Fibroblast of skin of right quadriceps (primary cell): ENCODE data around the gene GALNT2.

Experiments
- DNase-seq: peaks from one replicate; pipeline ENCODE4 v3.0.0-alpha.2; 2013

GALNT2 gene

GRCh38 chr1:230267338-230268065 lies 200.5 kb downstream of the GALNT2 start:
- DNase-seq = no peak

DNA sequence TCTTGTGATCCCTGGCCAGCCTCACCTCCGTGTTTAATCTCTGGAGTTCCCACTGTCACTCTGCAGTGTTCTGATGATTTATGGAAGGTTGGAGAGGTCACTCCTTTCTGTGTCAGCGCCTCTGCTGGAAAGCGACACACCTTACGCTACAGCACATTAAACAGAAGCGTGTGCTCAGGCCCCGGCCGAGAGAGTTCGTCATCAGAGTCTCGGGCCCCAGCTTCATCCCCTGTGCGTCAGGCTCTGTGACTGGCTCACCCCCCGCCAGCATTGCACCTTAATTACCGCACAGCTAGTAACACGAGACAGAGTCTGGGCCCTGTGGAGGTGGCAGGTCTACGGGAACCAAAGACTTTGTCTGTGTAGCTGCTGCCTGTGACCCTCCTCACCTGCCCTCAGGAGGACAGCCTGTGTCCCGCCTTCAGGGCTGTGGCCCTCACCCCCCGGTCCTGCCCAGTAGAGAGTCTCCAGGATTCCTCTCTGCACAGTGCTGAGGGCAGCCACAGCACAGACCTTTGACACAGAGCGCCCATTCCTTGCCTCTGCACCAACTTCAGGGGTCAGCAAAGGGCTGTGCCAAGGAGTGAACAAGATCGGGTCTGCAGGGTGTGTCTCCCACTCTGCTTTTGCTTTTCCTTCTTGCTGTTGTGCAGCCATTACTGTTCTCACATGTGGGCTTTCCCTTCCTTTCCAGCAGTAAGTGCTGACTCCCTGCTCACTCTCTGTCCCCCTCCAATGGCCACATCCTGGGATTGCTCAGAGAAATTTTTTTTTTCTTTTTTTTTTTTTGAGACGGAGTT lies 201.5 kb downstream of the GALNT2 start:
- peak; percentile 68 for DNase-seq

- DNase-seq = no peak
Observed at GRCh38 chr1:230270185-230270558, 203.1 kb downstream of the GALNT2 start.

DNA sequence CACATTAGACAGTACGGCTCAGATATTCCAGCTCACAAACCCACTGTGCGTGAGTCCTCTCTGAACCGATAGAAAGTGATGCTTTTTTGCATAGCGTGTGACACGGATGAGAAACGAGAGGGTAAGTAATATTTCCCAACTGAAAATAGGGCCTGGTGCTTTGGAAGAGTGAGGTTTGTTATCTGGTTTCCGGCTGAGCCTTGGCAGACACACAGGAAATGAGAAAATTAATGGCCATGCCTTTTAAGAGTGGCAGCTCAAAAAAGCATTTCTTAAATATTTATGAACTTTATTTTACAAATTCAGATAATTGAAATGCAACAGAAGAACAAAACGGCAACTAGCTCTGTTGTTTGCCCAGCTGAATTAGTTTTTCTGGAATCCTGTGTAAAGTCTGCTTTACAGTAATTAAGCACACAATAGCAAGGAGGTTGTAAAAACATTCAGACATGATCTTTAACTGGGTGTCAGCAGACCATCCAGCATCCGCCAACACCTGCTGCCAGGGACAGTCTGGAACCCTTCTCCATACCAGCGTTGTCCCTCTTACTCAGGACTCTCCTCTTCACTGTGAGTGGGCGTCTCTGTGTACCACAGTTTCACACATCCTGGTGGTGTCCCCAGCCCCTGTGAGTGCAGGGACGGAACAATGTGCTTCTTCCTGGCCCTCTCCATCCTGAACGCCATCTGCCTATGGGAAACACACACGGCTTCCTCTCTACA lies 203.7 kb downstream of the GALNT2 start:
- DNase-seq = no peak

DNA sequence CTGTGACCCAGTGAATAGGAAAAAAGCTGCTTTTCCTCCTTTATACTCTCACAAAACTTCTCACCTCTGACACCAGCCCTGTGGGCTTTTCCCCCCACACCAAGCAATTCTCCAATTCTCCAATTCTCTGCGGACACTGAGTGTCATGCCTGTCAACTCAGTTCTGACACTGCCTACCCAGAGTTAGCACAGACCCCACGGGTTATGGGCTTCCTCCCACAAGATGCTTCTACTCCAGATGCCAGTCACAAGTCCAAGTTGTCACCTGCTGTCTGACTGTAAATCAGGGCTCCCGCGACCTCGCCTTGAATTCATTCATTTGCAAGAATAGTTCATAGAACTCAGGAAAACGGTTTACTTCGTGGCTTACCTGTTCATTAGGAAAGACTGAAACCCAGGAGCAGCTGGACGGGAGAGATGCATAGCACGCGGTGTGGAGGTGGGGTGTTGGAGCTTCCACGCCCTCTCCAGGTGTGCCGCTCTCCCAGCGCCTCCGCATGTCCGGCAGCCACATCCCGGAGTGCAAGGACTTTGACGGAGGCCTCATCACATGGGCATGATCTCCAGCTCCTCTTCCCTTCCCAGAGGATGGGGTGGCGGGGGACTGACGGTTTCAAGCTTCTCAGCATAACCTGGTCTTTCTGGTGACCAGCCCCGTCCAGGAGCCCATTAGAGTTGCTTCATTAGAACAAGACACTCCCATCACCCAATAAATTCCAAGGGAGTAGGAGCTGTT lies 204.4 kb downstream of the GALNT2 start:
- DNase-seq = no peak

DNA sequence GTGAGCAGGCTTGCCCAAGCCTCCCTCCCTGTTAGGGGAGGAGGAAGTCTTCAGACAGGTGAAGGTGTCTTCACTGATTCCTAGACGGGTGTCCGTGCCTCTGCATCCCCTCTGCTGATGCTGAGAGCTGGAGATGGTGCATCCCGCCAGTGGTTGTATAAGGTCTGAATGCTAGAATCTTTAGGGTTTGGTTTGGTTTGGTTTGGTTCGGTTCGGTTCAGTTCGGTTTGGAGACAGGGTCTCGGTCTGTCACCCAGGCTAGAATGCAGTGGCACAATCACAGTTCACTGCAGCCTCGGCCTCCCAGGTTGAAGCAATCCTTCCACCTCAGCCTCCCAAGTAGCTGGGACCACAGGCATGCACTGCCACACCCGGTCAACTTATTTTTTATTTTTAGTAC lies 205.5 kb downstream of the GALNT2 start:
- DNase-seq = no peak

GRCh38 chr1:230273141-230273710 lies 206.2 kb downstream of the GALNT2 start:
- DNase-seq = no peak

- no peak for DNase-seq
Observed at GRCh38 chr1:230274254-230274653, 207.2 kb downstream of the GALNT2 start.

DNA sequence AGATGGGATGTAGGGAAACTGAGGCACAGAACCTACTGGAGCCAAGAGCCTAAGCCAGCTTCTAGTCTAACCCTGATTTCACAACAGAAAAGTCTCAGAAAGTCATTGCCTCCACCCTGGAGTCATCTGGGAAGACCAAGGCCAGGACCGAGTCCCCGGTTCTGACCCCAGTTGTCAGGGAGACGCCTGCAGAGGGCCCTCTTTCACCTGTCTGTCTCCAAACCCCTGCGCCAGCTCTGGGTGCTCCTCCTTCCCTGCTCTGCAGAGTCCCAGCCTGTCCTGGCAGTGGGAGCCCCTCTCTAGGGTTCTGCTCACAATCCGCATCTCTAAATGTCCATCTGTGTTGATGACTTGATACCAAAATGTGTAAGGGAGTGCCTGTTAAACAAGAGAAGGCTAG lies 209.4 kb downstream of the GALNT2 start:
- no peak for DNase-seq

- DNase-seq = no peak
Observed at GRCh38 chr1:230277201-230278025, 210.4 kb downstream of the GALNT2 start.

DNA sequence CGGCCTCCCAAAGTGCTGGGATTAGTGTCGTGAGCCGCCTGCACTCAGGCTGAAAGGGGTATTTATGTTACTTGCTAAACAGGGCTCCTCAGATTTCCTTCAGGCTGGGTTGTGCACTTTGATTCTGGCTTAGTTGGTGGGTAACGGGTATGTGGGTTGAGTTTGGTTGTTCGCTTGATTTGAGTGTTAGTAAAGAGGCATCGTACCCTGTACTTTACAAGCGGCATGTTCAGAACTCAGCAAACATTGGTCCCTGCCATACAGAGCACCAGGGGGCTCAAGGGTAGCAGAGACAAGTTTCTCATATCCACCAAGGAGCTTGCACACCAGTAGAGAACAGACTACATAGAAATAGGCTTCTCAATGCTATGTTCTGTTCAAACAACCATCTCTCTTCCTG lies 211.3 kb downstream of the GALNT2 start:
- no peak for DNase-seq

- DNase-seq = no peak
Observed at GRCh38 chr1:230278871-230279582, 212.0 kb downstream of the GALNT2 start.

DNA sequence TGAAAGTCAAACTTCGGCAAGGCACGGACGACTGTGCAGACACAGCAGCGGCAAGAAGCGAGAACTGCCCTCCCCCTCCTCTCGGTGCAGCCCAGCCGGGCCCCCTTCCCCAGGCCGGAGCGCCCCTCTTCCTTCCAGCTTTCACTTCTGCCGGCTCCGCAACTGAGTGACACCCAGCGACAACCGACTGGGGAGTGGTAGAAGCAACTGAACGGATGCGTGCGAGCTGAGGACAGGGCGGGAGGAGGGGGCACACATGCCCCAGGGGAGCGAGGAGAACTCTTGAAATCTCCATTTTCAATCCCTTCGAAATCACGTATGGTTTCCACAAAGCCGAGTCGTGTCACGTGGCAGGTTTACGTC lies 212.5 kb downstream of the GALNT2 start:
- DNase-seq = no peak

- no peak for DNase-seq
Observed at GRCh38 chr1:230280054-230280795, 213.2 kb downstream of the GALNT2 start.

GRCh38 chr1:230280906-230281413 lies 213.9 kb downstream of the GALNT2 start:
- no peak for DNase-seq

DNA sequence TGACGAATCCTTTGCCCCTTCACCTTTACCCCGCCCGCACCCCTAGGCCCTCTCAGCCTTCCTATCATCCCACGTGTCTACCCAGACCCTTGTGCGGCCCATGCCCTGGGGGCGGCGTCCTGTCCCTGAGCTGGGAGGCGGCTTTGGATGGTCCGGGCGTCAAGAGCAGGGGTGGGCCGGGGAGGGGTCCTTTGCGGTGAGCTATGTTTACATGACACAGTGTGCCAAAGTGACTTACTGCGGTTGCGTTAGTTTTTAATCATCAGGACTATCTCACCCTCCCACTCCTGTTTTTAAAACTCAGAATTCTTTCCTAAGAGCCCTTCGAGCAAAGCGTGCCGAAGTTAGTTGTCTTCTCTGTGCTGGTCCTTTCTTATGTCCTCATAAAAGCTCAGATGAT lies 214.5 kb downstream of the GALNT2 start:
- DNase-seq = no peak

- DNase-seq = no peak
Observed at GRCh38 chr1:230282157-230282556, 215.1 kb downstream of the GALNT2 start.

GRCh38 chr1:230283678-230284077 lies 216.6 kb downstream of the GALNT2 start:
- no peak for DNase-seq

GRCh38 chr1:230284891-230285290 lies 217.9 kb downstream of the GALNT2 start:
- no peak for DNase-seq

- DNase-seq = no peak
Observed at GRCh38 chr1:230285351-230285750, 218.3 kb downstream of the GALNT2 start.
